ENCODE data around the gene CRYGA. TPM values are rescaled to one million over a fixed set of nuclear protein-coding genes. Genes with fewer than 3 reads are reported as not detected.

Gene CRYGA, protein sequence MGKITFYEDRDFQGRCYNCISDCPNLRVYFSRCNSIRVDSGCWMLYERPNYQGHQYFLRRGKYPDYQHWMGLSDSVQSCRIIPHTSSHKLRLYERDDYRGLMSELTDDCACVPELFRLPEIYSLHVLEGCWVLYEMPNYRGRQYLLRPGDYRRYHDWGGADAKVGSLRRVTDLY
- total RNA-seq (not detected in 2 replicates), polyA plus RNA-seq (not detected in 2 replicates), polyA minus RNA-seq (not detected in 2 replicates), Bru-seq, nascent RNA (not detected), BruChase-seq, experiment 1, labeled RNA remaining after a 6-hour chase (not detected), BruChase-seq, experiment 2, labeled RNA remaining after a 2-hour chase (not detected)
- polyA plus RNA-seq (2011; cell fraction: cytosol; rRNA removed) = not detected in 2 replicates
- polyA plus RNA-seq (2011; cell fraction: nucleus; rRNA removed) = not detected in 2 replicates
- not detected in 2 replicates for polyA plus RNA-seq (2012)
- not detected for polyA minus RNA-seq (2011; cell fraction: cytosol; rRNA and poly(A)+ RNA removed)
- not detected in 2 replicates for polyA minus RNA-seq (2011; cell fraction: nucleus; rRNA and poly(A)+ RNA removed)
- long read RNA-seq = 0 reads

DNA sequence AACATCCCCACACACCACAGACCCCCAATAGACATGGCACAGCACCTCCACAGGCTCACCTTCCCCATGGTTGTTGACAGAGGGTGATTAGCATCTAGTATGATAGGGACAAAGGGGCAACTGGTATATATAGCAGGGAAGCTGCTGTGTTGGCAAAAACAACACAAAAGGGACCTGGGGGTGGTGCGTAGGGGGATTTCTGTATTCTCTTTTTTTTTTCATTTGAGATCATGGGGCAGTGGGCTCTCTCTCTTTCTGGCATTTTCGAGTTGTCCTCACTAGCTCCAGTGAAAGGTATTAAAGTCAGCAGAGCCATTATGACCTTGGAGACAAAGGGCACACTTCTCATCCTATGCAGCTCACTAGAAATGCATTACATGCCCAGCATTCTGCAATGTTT is at the start of gene CRYGA:
Gene CRYGA, minus strand, starts transcription at position 101 of the 400 bp plus-strand sequence. Its CDS starts 33 bp downstream, at position 68.
- Histone ChIP-seq H2AFZ (ENCODE audit: low read depth, low read length) (no peak within 1 kb of the TSS), H3K79me2 (ENCODE audit: control insufficient read depth, insufficient read depth, low read length) (no peaks in the 10 kb centered on the region), H3K9ac (replicated peaks; ENCODE audit: extremely low read depth, insufficient read depth, low read length) (no peak within 1 kb of the TSS), H3K36me3 (ENCODE audit: control insufficient read depth in 2 of 2, extremely low read depth in 1 of 2, insufficient read depth in 2 of 2, low read length in 2 of 2) (no peaks in the 10 kb centered on the region), H3K27me3 (ENCODE audit: control insufficient read depth in 2 of 2, insufficient read depth in 2 of 2, low read length in 2 of 2) (peaks cover 0 to 5% of the 10 kb centered on the region in 2 experiments), H3K9me3 (replicated peaks; ENCODE audit: control insufficient read depth, insufficient read depth, low read length) (no peaks in the 10 kb centered on the region), H3K27ac (ENCODE audit: insufficient read depth, low read depth, low read length) (no peak within 1 kb of the TSS), H3K9me1 (replicated peaks; ENCODE audit: control insufficient read depth, extremely low read depth, insufficient read depth, low read length) (no peaks in the 10 kb centered on the region), H3K4me3 (replicated peaks in 1 of 3; ENCODE audit: insufficient read depth in 1 of 3, low read depth in 1 of 3, low read length in 3 of 3) (no peak within 1 kb of the TSS), H4K20me1 (replicated peaks; ENCODE audit: control insufficient read depth, extremely low read depth, insufficient read depth, low read length) (no peaks in the 10 kb centered on the region), H3K4me2 (ENCODE audit: insufficient read depth, low read length) (no peak within 1 kb of the TSS), H3K4me1 (ENCODE audit: control insufficient read depth, extremely low read depth, insufficient read depth, low read length) (no peaks in the 10 kb centered on the region)
- no peak for FAIRE-seq
- CTCF ChIA-PET = interaction anchor here (0.8 kb wide), 1 partner anchor 12 kb away, joined by 3 read pairs; no protein-coding TSS in a partner anchor
- dilution Hi-C loops (cut with MboI; ENCODE audit: extremely low pct_ligation_motif_present, low sequenced_read_pairs) (no loop called here), intact Hi-C loops (cut with micrococcal nuclease) (no loop called here)
- no TSS peak for BruUV-seq (replicated peaks)
- POLR2A ChIA-PET = no interaction called here
- DNase-seq (ENCODE audit: low read depth, low spot score) = no peak
- TF ChIP-seq, protein P1, sequence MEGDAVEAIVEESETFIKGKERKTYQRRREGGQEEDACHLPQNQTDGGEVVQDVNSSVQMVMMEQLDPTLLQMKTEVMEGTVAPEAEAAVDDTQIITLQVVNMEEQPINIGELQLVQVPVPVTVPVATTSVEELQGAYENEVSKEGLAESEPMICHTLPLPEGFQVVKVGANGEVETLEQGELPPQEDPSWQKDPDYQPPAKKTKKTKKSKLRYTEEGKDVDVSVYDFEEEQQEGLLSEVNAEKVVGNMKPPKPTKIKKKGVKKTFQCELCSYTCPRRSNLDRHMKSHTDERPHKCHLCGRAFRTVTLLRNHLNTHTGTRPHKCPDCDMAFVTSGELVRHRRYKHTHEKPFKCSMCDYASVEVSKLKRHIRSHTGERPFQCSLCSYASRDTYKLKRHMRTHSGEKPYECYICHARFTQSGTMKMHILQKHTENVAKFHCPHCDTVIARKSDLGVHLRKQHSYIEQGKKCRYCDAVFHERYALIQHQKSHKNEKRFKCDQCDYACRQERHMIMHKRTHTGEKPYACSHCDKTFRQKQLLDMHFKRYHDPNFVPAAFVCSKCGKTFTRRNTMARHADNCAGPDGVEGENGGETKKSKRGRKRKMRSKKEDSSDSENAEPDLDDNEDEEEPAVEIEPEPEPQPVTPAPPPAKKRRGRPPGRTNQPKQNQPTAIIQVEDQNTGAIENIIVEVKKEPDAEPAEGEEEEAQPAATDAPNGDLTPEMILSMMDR (IDR thresholded peaks at IDR 0.05; ENCODE audit: extremely low read depth in 1 of 2, insufficient read depth in 1 of 2, low read depth in 1 of 2, low read length in 2 of 2) = no peak
- TF ChIP-seq POLR2A (IDR thresholded peaks at IDR 0.05; ENCODE audit: low read depth, low read length) = no peak
- TF ChIP-seq POLR2AphosphoS5 (IDR thresholded peaks at IDR 0.05; ENCODE audit: insufficient read depth, low read depth, low read length) = no peak
- no peak for TF ChIP-seq GATA2 (IDR thresholded peaks at IDR 0.05; ENCODE audit: insufficient read depth, insufficient read length, low read depth, low read length)
- TF ChIP-seq, protein P2, sequence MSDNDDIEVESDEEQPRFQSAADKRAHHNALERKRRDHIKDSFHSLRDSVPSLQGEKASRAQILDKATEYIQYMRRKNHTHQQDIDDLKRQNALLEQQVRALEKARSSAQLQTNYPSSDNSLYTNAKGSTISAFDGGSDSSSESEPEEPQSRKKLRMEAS (IDR thresholded peaks at IDR 0.05; ENCODE audit: insufficient read depth, insufficient read length) = no peak
- no peak for TF ChIP-seq EZH2 (IDR thresholded peaks at IDR 0.05; ENCODE audit: borderline replicate concordance, low read depth, low read length, severe bottlenecking)
- TF ChIP-seq JUN (IDR thresholded peaks at IDR 0.05; ENCODE audit: borderline replicate concordance, insufficient read depth, insufficient read length, low read depth) = no peak
- no peak for TF ChIP-seq FOS (IDR thresholded peaks at IDR 0.05; ENCODE audit: borderline replicate concordance, insufficient read depth, low read length)
- TF ChIP-seq MYC (IDR thresholded peaks at IDR 0.05; ENCODE audit: low read depth, low read length) = no peak

Data from endothelial cell of umbilical vein (primary cell).